ENCODE results near the gene SCPEP1. TPM values are rescaled to one million over a fixed set of nuclear protein-coding genes. Genes with fewer than 3 reads are reported as not detected.
"Not testable (repeated sequence)": the region's sequence is repeated elsewhere in the genome, so short reads cannot be mapped to it uniquely, and the experiment has no call there.

SCPEP1 gene
- polyA plus RNA-seq, 4 donors: 59.7 to 119 (median 102) TPM

- DNase-seq (ENCODE audit: low read depth in 4 of 4, low spot score in 3 of 4): peak; percentile 80 to 88 (median 82)
These were observed 17.1 kb upstream of the SCPEP1 start, which contains the start of gene COIL for GRCh38 chr17:56960596-56961538. Gene COIL (minus strand): TSS chr17:56961050. CDS start chr17:56961019, 31 bp downstream.

GRCh38 chr17:56965241-56965640 is 12.7 kb upstream of the SCPEP1 start:
- DNase-seq (ENCODE audit: low read depth in 4 of 4, low spot score in 3 of 4): not testable (repeated sequence)

GRCh38 chr17:56965681-56966080 is 12.2 kb upstream of the SCPEP1 start:
- DNase-seq (ENCODE audit: low read depth in 4 of 4, low spot score in 3 of 4): not testable (repeated sequence)

- DNase-seq (ENCODE audit: low read depth in 4 of 4, low spot score in 3 of 4): no peak
These were observed 11.6 kb upstream of the SCPEP1 start for GRCh38 chr17:56966338-56966737.

- no peak for DNase-seq (ENCODE audit: low read depth in 4 of 4, low spot score in 3 of 4)
These were observed 7.0 kb upstream of the SCPEP1 start for GRCh38 chr17:56970974-56971373.

GRCh38 chr17:56972111-56972730 is 5.7 kb upstream of the SCPEP1 start:
- no peak for DNase-seq (ENCODE audit: low read depth in 4 of 4, low spot score in 3 of 4)

GRCh38 chr17:56973520-56973919 is 4.4 kb upstream of the SCPEP1 start:
- peak in 1 of 4 donors; percentile 19 for DNase-seq (ENCODE audit: low read depth in 4 of 4, low spot score in 3 of 4)

GRCh38 chr17:56974055-56974454 is 3.9 kb upstream of the SCPEP1 start:
- DNase-seq (ENCODE audit: low read depth in 4 of 4, low spot score in 3 of 4): no peak

- no peak for DNase-seq (ENCODE audit: low read depth in 4 of 4, low spot score in 3 of 4)
These were observed 2.3 kb upstream of the SCPEP1 start for GRCh38 chr17:56975656-56976055.

- DNase-seq (ENCODE audit: low read depth in 4 of 4, low spot score in 3 of 4): no peak
These were observed 856 bp upstream of the SCPEP1 start for GRCh38 chr17:56976941-56977608.

GRCh38 chr17:56978441-56979090 is 635 bp downstream of the SCPEP1 start:
- DNase-seq (ENCODE audit: low read depth in 4 of 4, low spot score in 3 of 4): no peak

GRCh38 chr17:56979091-56979480 is 1.2 kb downstream of the SCPEP1 start:
- no peak for DNase-seq (ENCODE audit: low read depth in 4 of 4, low spot score in 3 of 4)

GRCh38 chr17:56980526-56980925 is 2.6 kb downstream of the SCPEP1 start:
- DNase-seq (ENCODE audit: low read depth in 4 of 4, low spot score in 3 of 4): not testable (repeated sequence)

- no peak for DNase-seq (ENCODE audit: low read depth in 4 of 4, low spot score in 3 of 4)
These were observed 4.4 kb downstream of the SCPEP1 start for GRCh38 chr17:56982312-56982711.

- no peak for DNase-seq (ENCODE audit: low read depth in 4 of 4, low spot score in 3 of 4)
These were observed 5.4 kb downstream of the SCPEP1 start for GRCh38 chr17:56983366-56983765.

GRCh38 chr17:56985371-56986162 is 7.6 kb downstream of the SCPEP1 start:
- no peak for DNase-seq (ENCODE audit: low read depth in 4 of 4, low spot score in 3 of 4)

GRCh38 chr17:56987283-56987834 is 9.4 kb downstream of the SCPEP1 start:
- no peak for DNase-seq (ENCODE audit: low read depth in 4 of 4, low spot score in 3 of 4)

- no peak for DNase-seq (ENCODE audit: low read depth in 4 of 4, low spot score in 3 of 4)
These were observed 11.1 kb downstream of the SCPEP1 start for GRCh38 chr17:56988901-56989572.

GRCh38 chr17:56992364-56992763 is 14.4 kb downstream of the SCPEP1 start:
- DNase-seq (ENCODE audit: low read depth in 4 of 4, low spot score in 3 of 4): no peak
